ENCODE measurements around the gene DNAH10.

The DNAH10 gene

GRCh38 chr12:123767613-123768012 is 5.5 kb downstream of the DNAH10 start:
- DNase-seq (ENCODE audit: extremely low read depth, low read depth) = no peak
- TF ChIP-seq CTCF (IDR thresholded peaks at IDR 0.05; ENCODE audit: low read depth, low read length) = no peak

- no peak for DNase-seq (ENCODE audit: extremely low read depth, low read depth)
- TF ChIP-seq CTCF (IDR thresholded peaks at IDR 0.05; ENCODE audit: low read depth, low read length) = no peak
Measured at GRCh38 chr12:123771261-123771660, 9.2 kb downstream of the DNAH10 start.

- TF ChIP-seq CTCF (IDR thresholded peaks at IDR 0.05; ENCODE audit: low read depth, low read length) = no peak
- DNase-seq (ENCODE audit: extremely low read depth, low read depth) = no peak
Measured at GRCh38 chr12:123772074-123772473, 10.0 kb downstream of the DNAH10 start.

- no peak for TF ChIP-seq CTCF (IDR thresholded peaks at IDR 0.05; ENCODE audit: low read depth, low read length)
- DNase-seq (ENCODE audit: extremely low read depth, low read depth) = no peak
Measured at GRCh38 chr12:123773375-123773774, 11.3 kb downstream of the DNAH10 start.

GRCh38 chr12:123779551-123779950 is 17.4 kb downstream of the DNAH10 start:
- TF ChIP-seq CTCF (IDR thresholded peaks at IDR 0.05; ENCODE audit: low read depth, low read length) = no peak
- no peak for DNase-seq (ENCODE audit: extremely low read depth, low read depth)

- TF ChIP-seq CTCF (IDR thresholded peaks at IDR 0.05; ENCODE audit: low read depth, low read length) = no peak
- no peak for DNase-seq (ENCODE audit: extremely low read depth, low read depth)
Measured at GRCh38 chr12:123782997-123783792, 21.1 kb downstream of the DNAH10 start.

GRCh38 chr12:123787466-123787865 is 25.4 kb downstream of the DNAH10 start:
- no peak for DNase-seq (ENCODE audit: extremely low read depth, low read depth)
- no peak for TF ChIP-seq CTCF (IDR thresholded peaks at IDR 0.05; ENCODE audit: low read depth, low read length)

Data from AG09319 (cell line).